Activated CD8-positive, alpha-beta memory T cell treated with anti-CD3 and anti-CD28 coated beads for 36 hours (primary cell): Measurements from ENCODE around the gene NHSL2. TPM values are rescaled to one million over a fixed set of nuclear protein-coding genes. Genes with fewer than 3 reads are reported as not detected.

Source experiments
- CTCF ChIA-PET: fragments of 350-600 bp; sonication (Branson Sonifier 250); formaldehyde crosslinking; loops from one replicate; lab custom pipeline; 2021; ENCODE audit warnings: antibody characterized with exemption; lab: Charles Lee
- POLR2A ChIA-PET: fragments of 350-600 bp; sonication (Branson Sonifier 250); formaldehyde crosslinking; loops from one replicate; lab custom pipeline; 2021; ENCODE audit warnings: antibody characterized with exemption; lab: Charles Lee
- total RNA-seq, 2 experiments: library from RNA; stranded (reverse); gene quantifications; one replicate each; pipeline ENCODE4 v1.2.3, GENCODE V29; 2021

NHSL2 gene
- total RNA-seq, 2 experiments from 2014 or later, result 0.31 to 0.34 TPM

GRCh38 chrX:72028701-72029470, 118.2 kb downstream of the NHSL2 start:
- POLR2A ChIA-PET, result no interaction called here
- CTCF ChIA-PET, result interaction anchor here (0.9 kb wide), 1 partner anchor 10 kb away, joined by 5 read pairs; no protein-coding TSS in a partner anchor

GRCh38 chrX:72029483-72030411, 119.1 kb downstream of the NHSL2 start:
- ChIA-PET CTCF (interaction anchor here (0.9 kb wide), 1 partner anchor 11 kb away, joined by 5 read pairs; no protein-coding TSS in a partner anchor), POLR2A (no interaction called here)

DNA sequence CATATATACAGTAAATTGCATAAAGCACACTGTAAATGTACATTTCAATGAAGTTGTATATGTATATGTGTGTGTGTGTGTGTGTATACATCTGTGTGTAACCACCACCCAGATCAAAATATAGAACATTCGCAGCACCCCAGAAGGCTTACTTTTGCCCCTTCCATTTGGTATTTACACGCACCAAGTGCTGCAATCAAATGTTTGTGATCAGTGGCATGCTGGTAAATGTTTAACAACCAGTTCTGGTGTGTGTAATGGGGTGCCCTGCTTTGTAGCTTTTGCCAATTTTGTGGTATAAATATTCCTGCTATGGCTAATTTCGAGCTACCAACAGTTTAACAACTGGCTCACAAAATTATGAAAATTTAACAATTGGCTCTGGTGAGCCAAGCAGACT, 119.8 kb downstream of the NHSL2 start:
- POLR2A ChIA-PET, result no interaction called here
- CTCF ChIA-PET, result no interaction called here

DNA sequence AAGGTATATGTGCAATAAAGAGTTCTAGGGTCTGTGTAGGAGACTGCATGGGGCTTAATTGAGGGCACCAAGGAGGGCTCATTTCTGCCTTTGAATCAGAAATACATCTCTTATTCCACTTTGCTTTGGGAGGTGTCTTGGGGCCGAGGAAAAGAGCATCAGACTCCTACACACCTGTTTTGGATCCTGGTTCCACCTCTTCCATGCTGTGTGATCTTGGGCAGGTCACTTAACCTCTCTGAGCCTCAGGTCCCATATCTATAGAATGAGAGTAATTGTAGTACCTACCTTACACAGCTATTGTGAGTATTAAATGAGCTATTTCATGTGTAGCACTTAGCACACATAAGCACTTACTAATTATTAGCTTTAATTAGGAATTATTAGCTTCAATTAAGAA, 120.5 kb downstream of the NHSL2 start:
- ChIA-PET POLR2A (no interaction called here), CTCF (interaction anchor here (1.5 kb wide), 1 partner anchor 12 kb away, joined by 3 read pairs; no protein-coding TSS in a partner anchor)

- CTCF ChIA-PET, result interaction anchor here (1.5 kb wide), 1 partner anchor 13 kb away, joined by 3 read pairs; no protein-coding TSS in a partner anchor
- POLR2A ChIA-PET, result no interaction called here
Observed at GRCh38 chrX:72031634-72032033, 121.0 kb downstream of the NHSL2 start.

DNA sequence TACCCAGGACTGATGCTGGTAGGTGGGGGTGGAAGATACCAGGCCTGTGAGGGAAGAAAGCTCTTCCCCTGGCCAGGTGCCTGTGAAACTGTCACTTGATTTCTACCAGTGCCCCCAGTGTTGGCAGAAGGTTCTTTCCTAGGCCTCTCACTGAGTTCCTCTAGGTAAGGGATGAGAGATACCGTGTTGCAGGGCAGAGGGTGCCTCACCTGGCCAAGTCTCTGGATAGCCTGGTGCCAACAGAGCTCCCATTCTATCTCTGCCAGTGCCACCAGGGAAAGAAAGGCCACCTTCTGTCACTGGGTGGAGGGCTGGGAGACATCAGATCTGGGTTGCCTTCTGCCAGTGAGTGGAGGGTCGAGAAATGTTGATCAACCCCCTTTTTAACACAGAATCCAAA, 127.0 kb downstream of the NHSL2 start:
- ChIA-PET CTCF (no interaction called here), POLR2A (interaction anchor here (0.5 kb wide), 1 partner anchor 210 kb away, joined by 3 read pairs; no protein-coding TSS in a partner anchor)

DNA sequence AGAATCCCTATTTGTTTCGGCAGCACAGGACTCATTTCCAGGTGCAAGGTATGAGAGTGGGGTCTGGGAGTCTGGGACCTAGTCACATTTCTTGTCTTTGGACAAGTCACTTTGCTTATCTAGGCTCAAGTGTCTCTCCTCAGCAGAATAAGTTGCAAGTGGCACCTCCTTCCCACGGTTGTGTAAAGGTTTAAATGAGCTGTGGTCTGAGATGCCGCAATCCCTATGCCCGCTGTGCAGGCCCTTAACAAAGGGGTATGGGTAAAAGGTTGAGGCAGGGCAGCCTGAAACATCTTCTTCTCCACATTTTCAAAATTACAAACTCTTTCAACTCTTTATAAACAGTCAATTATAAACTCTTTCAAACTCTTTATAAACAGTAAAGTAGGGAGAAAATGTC, 127.4 kb downstream of the NHSL2 start:
- POLR2A ChIA-PET, result no interaction called here
- CTCF ChIA-PET, result no interaction called here

DNA sequence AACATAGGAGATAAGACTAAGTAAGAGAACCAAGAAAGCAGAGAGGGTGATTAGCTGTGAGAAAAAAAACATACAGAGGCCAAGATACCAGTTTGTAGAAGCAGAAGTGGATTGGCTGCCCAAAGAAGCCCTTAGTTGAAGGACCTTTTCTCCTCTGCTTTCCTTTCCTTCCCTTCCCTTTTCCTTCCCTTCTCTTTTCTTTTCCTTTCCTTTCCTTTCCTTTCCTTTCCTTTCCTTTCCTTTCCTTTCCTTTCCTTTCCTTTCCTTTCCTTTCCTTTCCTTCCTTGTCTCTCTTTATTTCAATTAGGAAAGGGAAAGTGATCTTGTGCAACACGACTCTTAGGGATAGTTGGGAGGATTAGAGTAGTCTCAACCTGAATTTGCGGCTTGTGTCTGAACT, 128.2 kb downstream of the NHSL2 start:
- POLR2A ChIA-PET, result no interaction called here
- CTCF ChIA-PET, result no interaction called here

GRCh38 chrX:72040506-72040905, 129.9 kb downstream of the NHSL2 start:
- POLR2A ChIA-PET, result no interaction called here
- CTCF ChIA-PET, result no interaction called here

GRCh38 chrX:72041176-72041575, 130.5 kb downstream of the NHSL2 start:
- ChIA-PET CTCF (no interaction called here), POLR2A (no interaction called here)

GRCh38 chrX:72041871-72042851, 131.5 kb downstream of the NHSL2 start:
- CTCF ChIA-PET, result interaction anchor here (1.5 kb wide), 1 partner anchor 23 kb away, joined by 3 read pairs; no protein-coding TSS in a partner anchor

GRCh38 chrX:72042852-72043248, 132.2 kb downstream of the NHSL2 start:
- ChIA-PET POLR2A (no interaction called here), CTCF (interaction anchor here (1.5 kb wide), 1 partner anchor 24 kb away, joined by 3 read pairs; no protein-coding TSS in a partner anchor)

More at GRCh38 chrX:72041871-72042851, 131.5 kb downstream of the NHSL2 start:
- POLR2A ChIA-PET, result no interaction called here

GRCh38 chrX:72043636-72044035, 133.0 kb downstream of the NHSL2 start:
- ChIA-PET CTCF (no interaction called here), POLR2A (no interaction called here)

- CTCF ChIA-PET, result no interaction called here
- POLR2A ChIA-PET, result no interaction called here
Observed at GRCh38 chrX:72045141-72045540, 134.5 kb downstream of the NHSL2 start.

DNA sequence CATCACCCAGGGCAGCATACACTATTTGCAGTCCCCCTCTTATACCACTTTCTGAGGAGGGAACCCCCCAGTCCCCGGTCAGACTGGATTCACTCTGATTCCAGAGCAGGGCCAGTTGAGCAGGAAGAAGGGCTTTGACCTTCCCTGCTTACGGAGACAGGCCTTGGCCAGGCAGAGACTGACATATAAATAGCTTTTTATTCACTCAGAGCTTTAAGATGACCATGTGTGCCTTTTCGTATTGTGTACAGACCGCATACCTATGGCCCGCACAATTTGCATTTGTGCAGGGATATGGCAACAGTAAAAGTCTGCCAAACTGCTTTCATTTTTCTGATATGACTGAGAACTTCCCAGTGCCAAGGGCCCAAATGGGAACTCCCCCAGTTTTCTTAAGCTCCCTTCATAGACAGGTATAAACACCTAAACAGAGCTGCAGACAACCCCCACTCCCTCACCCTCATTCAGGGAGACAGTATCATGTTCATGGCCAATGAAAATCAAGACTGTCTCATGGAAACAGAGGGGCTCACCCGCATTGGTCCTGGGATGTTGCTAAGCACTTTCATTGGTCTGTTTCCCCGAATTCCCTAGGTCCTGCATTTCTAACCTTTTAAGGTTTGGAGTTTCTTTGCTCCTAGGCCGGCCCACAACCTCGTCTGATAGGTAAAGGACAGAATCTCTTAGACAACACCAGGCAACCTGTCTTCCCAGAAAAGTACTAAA, 135.1 kb downstream of the NHSL2 start:
- CTCF ChIA-PET, result no interaction called here
- POLR2A ChIA-PET, result no interaction called here

GRCh38 chrX:72046447-72046846, 135.8 kb downstream of the NHSL2 start:
- ChIA-PET POLR2A (no interaction called here), CTCF (no interaction called here)

GRCh38 chrX:72048510-72049455, 138.1 kb downstream of the NHSL2 start:
- ChIA-PET CTCF (interaction anchor here (0.6 to 1.1 kb wide), 3 partner anchors 30 to 114 kb away, joined by 3 read pairs; no protein-coding TSS in a partner anchor), POLR2A (no interaction called here)
